ENCODE data around the gene MEPCE.

MEPCE gene

GRCh38 chr7:100465299-100465698, 35.7 kb downstream of the MEPCE start:
- DNase-seq = no peak

GRCh38 chr7:100465702-100466311, 36.2 kb downstream of the MEPCE start:
- no peak for DNase-seq

GRCh38 chr7:100466653-100467605, 37.3 kb downstream of the MEPCE start:
- DNase-seq = no peak

- DNase-seq = no peak
Measured at GRCh38 chr7:100467638-100468373, 38.2 kb downstream of the MEPCE start.

- peak; percentile 70 to 87 for DNase-seq
Measured at GRCh38 chr7:100469227-100470044, 39.8 kb downstream of the MEPCE start.

- DNase-seq = no peak
Measured at GRCh38 chr7:100471021-100471420, 41.4 kb downstream of the MEPCE start.

GRCh38 chr7:100472121-100472851, 42.7 kb downstream of the MEPCE start:
- DNase-seq = no peak

GRCh38 chr7:100472854-100473499, 43.3 kb downstream of the MEPCE start:
- no peak for DNase-seq

- peak; percentile 24 to 26 for DNase-seq
Measured at GRCh38 chr7:100475549-100475948, 45.9 kb downstream of the MEPCE start.

GRCh38 chr7:100476101-100476780, 46.6 kb downstream of the MEPCE start:
- no peak for DNase-seq

- peak in 1 of 2 experiments; percentile 26 for DNase-seq
Measured at GRCh38 chr7:100476903-100477870, 47.6 kb downstream of the MEPCE start.

GRCh38 chr7:100477871-100478267, 48.2 kb downstream of the MEPCE start:
- DNase-seq = no peak

- DNase-seq = peak; percentile 81 to 90
Measured at GRCh38 chr7:100478958-100479660, 49.5 kb downstream of the MEPCE start, which contains the start of gene TSC22D4. TSS of gene TSC22D4 (minus strand) at chr7:100479214. CDS start at chr7:100478038, 1,176 bp downstream.

- DNase-seq = no peak
Measured at GRCh38 chr7:100481466-100481865, 51.8 kb downstream of the MEPCE start.

- DNase-seq = no peak
Measured at GRCh38 chr7:100482728-100483089, 53.1 kb downstream of the MEPCE start.

- peak; percentile 74 to 83 for DNase-seq
Measured at GRCh38 chr7:100483090-100483721, 53.6 kb downstream of the MEPCE start.
